IPS-18c (cell line): ENCODE results near the gene MLLT10.
"Not testable (repeated sequence)": the region's sequence is repeated elsewhere in the genome, so short reads cannot be mapped to it uniquely, and the experiment has no call there.

Source experiments
- H3K4me3 ChIP-seq: 2 replicates; pipeline ENCODE4 v1.7.0; 2013; ENCODE audit warnings: low read depth, mild to moderate bottlenecking, low read length, moderate library complexity; ENCODE audit not compliant: insufficient read depth
- H3K9me3 ChIP-seq: one replicate; pipeline ENCODE4 v1.6.1; 2013; ENCODE audit warnings: mild to moderate bottlenecking, low read length, moderate library complexity; ENCODE audit not compliant: control insufficient read depth, insufficient read depth

The MLLT10 gene

GRCh38 chr10:21628645-21629044 lies 94.6 kb downstream of the MLLT10 start:
- not testable (repeated sequence) for H3K4me3 ChIP-seq, H3K9me3 ChIP-seq

DNA sequence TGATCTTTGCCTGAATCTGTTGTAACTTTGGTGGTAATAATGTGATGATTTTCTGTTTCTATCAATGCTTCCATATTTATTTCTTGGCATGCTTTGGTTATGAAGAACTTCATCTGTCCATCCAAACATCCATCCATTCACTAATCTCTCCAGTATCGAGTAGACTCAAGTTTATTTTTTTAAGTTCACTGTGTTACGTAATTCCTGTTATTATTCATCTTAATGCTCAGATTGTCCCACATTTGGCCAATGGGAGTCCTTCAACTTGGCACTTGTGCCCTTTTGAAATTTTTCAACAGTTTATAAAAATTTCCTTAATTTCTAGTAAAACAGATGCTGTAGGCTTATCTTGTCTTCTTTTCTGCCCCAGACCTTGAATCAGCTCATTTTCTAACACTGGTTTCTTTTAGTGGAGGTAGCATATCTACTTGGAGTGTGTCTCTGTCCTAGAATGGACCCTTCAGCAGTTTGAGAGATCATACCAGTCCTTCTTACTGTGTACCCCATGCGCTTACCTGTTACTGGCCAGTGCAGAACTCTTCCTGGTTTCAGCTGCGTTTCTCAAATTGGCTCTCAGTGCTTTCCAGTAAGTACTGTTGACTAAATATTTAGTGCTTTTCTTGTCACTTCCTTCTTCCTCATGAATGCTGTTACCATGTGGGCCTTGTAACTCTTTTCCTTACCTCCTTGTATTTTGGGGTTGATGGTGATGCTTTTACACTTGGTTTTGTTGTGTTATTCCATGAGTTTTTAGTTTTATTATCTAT lies 100.8 kb downstream of the MLLT10 start:
- Histone ChIP-seq H3K9me3 (no peaks in the 10 kb centered on the region), H3K4me3 (no peak overlapping the region)

DNA sequence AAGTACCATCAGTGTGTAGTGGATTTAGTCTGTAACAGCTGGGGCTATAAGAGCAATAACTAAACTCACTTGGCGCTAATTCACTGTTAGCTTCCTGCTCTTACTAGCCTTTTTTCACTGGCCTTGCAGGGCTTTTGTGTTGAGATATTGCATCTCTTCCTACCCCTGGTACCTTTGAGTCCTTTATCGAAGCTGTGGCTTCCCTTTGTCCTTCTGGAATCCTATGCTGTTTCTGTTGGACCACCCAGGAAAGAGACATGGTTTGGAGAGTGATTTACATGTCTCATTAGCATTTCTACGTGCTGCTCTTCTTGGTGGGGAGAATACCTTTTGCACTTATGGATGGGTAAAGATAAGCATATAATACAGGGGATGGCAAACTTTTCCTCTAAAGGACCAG lies 103.8 kb downstream of the MLLT10 start:
- no peaks in the 10 kb centered on the region for H3K9me3 ChIP-seq
- no peak overlapping the region for H3K4me3 ChIP-seq

DNA sequence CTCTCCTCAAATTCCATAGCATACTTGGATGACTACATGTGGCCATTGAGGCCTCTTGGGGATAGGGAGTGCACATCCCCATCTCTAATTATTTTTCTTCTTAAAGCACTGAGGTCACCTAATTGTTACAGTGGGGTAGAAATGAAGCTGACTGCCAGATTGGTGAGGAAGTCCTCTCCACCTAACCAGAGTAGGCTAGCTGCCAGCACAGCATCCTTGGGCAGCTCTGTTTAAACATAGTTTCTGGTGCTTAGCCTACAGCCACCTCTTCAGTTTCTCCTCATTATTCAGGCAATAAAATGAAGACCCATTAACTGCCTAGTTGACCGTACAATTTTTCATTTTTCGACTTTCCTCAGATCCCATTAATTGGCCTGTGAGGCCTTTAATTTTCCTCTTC lies 104.6 kb downstream of the MLLT10 start:
- Histone ChIP-seq H3K4me3 (no peak overlapping the region), H3K9me3 (no peaks in the 10 kb centered on the region)

DNA sequence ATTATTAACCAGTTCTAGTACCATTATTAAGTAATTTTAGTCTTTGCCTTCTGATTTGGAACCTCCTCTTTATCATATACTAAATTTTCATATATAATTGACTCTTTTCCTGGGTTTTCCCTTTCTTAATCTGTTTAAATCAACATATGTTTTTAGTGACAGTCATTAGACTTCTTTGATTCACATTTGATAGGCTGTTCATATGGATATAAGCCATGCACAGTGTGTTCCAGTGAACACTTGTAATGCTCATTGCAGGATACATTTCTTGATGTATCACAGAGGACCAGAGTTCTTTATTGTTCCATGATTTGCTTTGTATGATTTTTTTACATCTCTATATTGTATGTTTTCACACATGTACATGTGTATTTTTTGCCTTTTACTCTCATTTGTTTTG lies 114.0 kb downstream of the MLLT10 start:
- Histone ChIP-seq H3K4me3 (no peak overlapping the region), H3K9me3 (no peaks in the 10 kb centered on the region)

DNA sequence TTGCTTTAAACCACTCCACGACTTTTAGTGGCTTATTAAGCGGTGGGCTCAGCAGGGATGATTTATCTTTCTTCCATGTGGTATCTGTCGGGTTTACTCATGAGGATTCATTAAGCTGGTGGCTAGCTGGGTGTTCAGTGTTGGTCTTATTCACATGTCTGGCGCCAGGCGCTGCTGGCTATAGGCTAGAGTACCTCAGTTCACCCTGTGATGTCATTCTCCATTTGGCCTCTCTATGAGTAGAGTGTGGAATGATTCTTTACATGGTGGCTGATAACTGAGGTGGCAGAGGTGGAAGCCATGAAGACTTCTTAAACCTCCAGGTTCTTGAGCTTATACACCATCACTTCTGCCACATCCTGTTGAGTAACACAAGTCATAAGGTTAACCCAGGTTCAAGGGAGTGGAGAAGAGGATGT lies 115.4 kb downstream of the MLLT10 start:
- no peaks in the 10 kb centered on the region for H3K9me3 ChIP-seq

GRCh38 chr10:21650353-21650752 lies 116.3 kb downstream of the MLLT10 start:
- no peaks in the 10 kb centered on the region for H3K9me3 ChIP-seq
- no peak overlapping the region for H3K4me3 ChIP-seq

More for the DNA sequence above, 115.4 kb downstream of the MLLT10 start:
- no peak overlapping the region for H3K4me3 ChIP-seq

DNA sequence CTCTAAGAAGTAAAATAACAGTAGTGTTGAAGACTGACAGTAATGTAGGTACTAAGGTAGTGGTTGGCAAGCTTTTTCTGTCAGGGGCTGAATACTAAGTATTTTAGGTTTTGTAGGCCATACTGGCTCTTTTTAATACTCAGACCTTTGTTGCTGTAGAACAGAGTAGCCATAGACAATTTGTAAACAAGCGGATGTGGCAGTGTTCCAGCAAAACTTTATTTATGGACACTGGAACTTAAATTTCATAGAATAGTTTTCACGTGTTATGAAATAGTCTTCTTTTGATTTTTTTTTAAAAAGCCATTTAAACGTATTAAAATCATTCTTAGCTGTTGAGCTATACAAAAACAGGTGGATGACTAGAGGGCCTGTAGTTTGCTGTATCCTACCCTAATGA lies 121.2 kb downstream of the MLLT10 start:
- Histone ChIP-seq H3K9me3 (no peaks in the 10 kb centered on the region), H3K4me3 (no peak overlapping the region)

DNA sequence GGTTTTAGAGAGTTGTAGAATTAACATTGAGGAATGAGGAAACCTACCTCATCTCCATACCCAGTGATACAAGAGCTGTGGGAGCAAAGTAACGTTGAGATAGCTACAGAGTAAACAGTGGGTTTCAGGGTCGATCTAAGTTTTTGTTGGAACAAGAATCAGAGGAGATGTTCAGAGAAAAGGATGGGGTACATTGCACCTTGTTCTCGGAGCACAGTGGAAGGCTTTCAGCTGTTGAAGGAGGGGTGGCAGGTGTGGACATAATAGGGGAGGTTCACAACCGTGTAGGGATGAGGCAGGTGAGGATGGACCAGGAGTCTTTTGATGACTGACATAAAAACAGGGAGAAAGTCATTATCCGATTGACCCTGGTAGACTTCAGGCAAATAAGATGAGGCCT lies 121.7 kb downstream of the MLLT10 start:
- H3K9me3 ChIP-seq: no peaks in the 10 kb centered on the region

DNA sequence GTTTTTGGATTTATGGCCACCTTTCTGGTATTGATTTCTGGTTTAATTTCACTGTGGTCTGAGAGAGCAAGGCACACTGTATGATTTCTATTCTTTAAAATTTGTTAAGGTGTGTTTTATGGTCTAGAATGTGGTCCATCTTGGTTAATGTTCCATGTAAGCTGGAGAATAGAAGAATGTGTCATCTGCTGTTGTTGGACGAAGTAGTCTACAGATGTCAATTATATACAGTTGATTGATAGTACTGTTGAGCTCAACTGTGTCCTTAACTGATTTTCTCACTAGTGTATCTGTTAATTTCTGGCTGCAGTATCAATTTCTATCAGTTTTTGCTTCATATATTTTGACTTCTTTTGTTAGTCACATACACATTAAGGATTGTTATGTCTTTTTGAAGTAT lies 127.1 kb downstream of the MLLT10 start:
- no peaks in the 10 kb centered on the region for H3K9me3 ChIP-seq
- no peak overlapping the region for H3K4me3 ChIP-seq

More for the DNA sequence above, 121.7 kb downstream of the MLLT10 start:
- no peak overlapping the region; the same call in 1 of the 2 replicates for H3K4me3 ChIP-seq

GRCh38 chr10:21661935-21662334 lies 127.9 kb downstream of the MLLT10 start:
- H3K9me3 ChIP-seq: no peaks in the 10 kb centered on the region
- no peak overlapping the region for H3K4me3 ChIP-seq

GRCh38 chr10:21662635-21663034 lies 128.6 kb downstream of the MLLT10 start:
- H3K4me3 ChIP-seq: no peak overlapping the region
- no peaks in the 10 kb centered on the region for H3K9me3 ChIP-seq

DNA sequence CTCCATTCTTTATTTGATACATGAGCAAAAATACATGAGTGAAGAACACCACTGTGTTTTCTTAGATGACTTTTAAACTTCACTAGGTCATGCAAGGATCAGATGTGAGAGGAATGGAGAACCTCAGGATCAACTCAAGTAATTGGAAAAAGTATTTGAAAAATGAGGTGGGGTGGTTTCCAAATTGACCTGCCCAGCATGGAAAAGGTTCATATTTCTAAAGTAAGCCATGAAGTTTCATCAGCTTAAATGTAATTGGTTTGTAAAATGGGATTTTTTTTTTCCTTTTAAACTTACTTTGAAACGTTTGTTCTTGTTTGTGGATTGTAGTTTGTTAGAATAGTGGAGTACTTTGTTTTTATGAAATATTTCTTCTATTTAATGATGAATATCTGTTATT lies 134.8 kb downstream of the MLLT10 start:
- no peak overlapping the region for H3K4me3 ChIP-seq
- no peaks in the 10 kb centered on the region for H3K9me3 ChIP-seq

DNA sequence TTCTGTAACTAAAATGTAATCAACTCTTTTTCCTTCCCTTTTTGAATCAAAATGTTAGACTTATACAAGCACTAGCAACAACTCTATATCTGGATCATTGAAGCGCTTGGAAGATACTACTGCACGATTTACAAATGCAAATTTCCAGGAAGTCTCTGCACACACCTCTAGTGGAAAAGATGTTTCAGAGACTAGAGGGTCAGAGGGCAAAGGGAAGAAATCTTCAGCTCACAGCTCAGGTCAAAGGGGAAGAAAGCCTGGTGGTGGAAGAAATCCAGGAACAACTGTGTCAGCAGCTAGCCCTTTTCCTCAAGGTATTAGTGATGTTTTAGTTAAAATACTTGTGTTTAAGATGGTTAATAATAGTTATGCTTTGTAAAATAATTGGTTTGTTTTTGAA lies 136.4 kb downstream of the MLLT10 start:
- Histone ChIP-seq H3K9me3 (no peaks in the 10 kb centered on the region), H3K4me3 (no peak overlapping the region)

GRCh38 chr10:21673668-21674067 lies 139.6 kb downstream of the MLLT10 start:
- H3K9me3 ChIP-seq: no peaks in the 10 kb centered on the region
- H3K4me3 ChIP-seq: no peak overlapping the region

- H3K9me3 ChIP-seq: no peaks in the 10 kb centered on the region
- H3K4me3 ChIP-seq: no peak overlapping the region
Observed at GRCh38 chr10:21675157-21675796, 141.2 kb downstream of the MLLT10 start.

GRCh38 chr10:21677551-21677950 lies 143.5 kb downstream of the MLLT10 start:
- Histone ChIP-seq H3K9me3 (no peaks in the 10 kb centered on the region), H3K4me3 (no peak overlapping the region)

GRCh38 chr10:21681156-21681555 lies 147.1 kb downstream of the MLLT10 start:
- no peak overlapping the region for H3K4me3 ChIP-seq
- H3K9me3 ChIP-seq: no peaks in the 10 kb centered on the region
